ENCODE data around the gene SEPHS1. TPM values are rescaled to one million over a fixed set of nuclear protein-coding genes. Genes with fewer than 3 reads are reported as not detected.

The SEPHS1 gene
- total and polyA plus RNA-seq, 2 of the 8 experiments (the other 6 are each of a cell fraction or from before 2014, with no cell fraction given): 270 to 683 TPM

DNA sequence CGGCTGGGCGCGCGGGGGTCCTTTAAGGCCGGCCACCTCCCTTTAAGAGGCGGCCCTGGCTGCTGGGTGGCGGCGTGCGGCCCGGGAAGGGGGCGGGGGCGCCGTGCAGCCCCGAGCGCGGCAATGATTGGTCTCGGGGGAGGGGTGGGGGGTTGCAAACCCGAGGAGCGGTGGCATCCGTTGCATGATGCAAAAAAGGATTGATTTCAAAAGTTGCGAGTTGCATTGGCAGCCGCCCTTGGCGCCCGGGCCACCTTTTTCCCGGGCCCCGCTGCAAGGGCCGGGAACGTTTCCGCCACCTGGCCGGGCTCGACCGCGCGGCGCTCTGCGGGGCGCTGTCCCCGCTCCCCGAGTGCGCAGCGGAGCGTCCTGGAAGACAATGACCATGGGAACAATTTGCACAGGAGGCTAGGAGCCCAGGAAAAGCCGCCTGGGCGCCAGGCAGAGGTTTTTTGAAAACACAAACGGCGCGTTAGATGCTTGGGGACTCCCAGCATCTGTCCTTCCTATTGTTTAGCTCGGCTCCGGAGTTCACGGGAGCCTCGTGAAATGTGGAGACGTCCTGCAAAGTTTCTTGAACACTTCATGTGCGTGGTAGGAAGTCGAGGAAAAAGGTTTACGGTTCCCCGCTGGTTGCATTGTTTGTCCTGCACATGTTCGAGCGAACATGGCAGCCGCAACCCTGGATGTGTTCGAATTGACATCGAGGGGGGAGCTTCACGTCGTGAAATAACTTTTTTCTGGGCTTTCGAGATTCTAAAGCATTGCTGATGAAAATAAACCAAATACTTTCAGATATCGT lies at the start of gene SEPHS1 (continued):
- TF ChIP-seq, protein P1, sequence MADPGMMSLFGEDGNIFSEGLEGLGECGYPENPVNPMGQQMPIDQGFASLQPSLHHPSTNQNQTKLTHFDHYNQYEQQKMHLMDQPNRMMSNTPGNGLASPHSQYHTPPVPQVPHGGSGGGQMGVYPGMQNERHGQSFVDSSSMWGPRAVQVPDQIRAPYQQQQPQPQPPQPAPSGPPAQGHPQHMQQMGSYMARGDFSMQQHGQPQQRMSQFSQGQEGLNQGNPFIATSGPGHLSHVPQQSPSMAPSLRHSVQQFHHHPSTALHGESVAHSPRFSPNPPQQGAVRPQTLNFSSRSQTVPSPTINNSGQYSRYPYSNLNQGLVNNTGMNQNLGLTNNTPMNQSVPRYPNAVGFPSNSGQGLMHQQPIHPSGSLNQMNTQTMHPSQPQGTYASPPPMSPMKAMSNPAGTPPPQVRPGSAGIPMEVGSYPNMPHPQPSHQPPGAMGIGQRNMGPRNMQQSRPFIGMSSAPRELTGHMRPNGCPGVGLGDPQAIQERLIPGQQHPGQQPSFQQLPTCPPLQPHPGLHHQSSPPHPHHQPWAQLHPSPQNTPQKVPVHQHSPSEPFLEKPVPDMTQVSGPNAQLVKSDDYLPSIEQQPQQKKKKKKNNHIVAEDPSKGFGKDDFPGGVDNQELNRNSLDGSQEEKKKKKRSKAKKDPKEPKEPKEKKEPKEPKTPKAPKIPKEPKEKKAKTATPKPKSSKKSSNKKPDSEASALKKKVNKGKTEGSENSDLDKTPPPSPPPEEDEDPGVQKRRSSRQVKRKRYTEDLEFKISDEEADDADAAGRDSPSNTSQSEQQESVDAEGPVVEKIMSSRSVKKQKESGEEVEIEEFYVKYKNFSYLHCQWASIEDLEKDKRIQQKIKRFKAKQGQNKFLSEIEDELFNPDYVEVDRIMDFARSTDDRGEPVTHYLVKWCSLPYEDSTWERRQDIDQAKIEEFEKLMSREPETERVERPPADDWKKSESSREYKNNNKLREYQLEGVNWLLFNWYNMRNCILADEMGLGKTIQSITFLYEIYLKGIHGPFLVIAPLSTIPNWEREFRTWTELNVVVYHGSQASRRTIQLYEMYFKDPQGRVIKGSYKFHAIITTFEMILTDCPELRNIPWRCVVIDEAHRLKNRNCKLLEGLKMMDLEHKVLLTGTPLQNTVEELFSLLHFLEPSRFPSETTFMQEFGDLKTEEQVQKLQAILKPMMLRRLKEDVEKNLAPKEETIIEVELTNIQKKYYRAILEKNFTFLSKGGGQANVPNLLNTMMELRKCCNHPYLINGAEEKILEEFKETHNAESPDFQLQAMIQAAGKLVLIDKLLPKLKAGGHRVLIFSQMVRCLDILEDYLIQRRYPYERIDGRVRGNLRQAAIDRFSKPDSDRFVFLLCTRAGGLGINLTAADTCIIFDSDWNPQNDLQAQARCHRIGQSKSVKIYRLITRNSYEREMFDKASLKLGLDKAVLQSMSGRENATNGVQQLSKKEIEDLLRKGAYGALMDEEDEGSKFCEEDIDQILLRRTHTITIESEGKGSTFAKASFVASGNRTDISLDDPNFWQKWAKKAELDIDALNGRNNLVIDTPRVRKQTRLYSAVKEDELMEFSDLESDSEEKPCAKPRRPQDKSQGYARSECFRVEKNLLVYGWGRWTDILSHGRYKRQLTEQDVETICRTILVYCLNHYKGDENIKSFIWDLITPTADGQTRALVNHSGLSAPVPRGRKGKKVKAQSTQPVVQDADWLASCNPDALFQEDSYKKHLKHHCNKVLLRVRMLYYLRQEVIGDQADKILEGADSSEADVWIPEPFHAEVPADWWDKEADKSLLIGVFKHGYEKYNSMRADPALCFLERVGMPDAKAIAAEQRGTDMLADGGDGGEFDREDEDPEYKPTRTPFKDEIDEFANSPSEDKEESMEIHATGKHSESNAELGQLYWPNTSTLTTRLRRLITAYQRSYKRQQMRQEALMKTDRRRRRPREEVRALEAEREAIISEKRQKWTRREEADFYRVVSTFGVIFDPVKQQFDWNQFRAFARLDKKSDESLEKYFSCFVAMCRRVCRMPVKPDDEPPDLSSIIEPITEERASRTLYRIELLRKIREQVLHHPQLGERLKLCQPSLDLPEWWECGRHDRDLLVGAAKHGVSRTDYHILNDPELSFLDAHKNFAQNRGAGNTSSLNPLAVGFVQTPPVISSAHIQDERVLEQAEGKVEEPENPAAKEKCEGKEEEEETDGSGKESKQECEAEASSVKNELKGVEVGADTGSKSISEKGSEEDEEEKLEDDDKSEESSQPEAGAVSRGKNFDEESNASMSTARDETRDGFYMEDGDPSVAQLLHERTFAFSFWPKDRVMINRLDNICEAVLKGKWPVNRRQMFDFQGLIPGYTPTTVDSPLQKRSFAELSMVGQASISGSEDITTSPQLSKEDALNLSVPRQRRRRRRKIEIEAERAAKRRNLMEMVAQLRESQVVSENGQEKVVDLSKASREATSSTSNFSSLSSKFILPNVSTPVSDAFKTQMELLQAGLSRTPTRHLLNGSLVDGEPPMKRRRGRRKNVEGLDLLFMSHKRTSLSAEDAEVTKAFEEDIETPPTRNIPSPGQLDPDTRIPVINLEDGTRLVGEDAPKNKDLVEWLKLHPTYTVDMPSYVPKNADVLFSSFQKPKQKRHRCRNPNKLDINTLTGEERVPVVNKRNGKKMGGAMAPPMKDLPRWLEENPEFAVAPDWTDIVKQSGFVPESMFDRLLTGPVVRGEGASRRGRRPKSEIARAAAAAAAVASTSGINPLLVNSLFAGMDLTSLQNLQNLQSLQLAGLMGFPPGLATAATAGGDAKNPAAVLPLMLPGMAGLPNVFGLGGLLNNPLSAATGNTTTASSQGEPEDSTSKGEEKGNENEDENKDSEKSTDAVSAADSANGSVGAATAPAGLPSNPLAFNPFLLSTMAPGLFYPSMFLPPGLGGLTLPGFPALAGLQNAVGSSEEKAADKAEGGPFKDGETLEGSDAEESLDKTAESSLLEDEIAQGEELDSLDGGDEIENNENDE (IDR thresholded peaks at IDR 0.05; ENCODE audit: insufficient replicate concordance, low read length): no peak
- TF ChIP-seq, protein P2, sequence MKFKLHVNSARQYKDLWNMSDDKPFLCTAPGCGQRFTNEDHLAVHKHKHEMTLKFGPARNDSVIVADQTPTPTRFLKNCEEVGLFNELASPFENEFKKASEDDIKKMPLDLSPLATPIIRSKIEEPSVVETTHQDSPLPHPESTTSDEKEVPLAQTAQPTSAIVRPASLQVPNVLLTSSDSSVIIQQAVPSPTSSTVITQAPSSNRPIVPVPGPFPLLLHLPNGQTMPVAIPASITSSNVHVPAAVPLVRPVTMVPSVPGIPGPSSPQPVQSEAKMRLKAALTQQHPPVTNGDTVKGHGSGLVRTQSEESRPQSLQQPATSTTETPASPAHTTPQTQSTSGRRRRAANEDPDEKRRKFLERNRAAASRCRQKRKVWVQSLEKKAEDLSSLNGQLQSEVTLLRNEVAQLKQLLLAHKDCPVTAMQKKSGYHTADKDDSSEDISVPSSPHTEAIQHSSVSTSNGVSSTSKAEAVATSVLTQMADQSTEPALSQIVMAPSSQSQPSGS (IDR thresholded peaks at IDR 0.05; ENCODE audit: low read length): peak; percentile 87
- 0 out of 2 replicates have a peak, but pooled peaks have one; percentile 22 for TF ChIP-seq CEBPB (IDR thresholded peaks at IDR 0.05; ENCODE audit: low read depth, low read length)
- TF ChIP-seq KDM5A (IDR thresholded peaks at IDR 0.05; ENCODE audit: low read length): no peak
- TF ChIP-seq, protein P3, sequence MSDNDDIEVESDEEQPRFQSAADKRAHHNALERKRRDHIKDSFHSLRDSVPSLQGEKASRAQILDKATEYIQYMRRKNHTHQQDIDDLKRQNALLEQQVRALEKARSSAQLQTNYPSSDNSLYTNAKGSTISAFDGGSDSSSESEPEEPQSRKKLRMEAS (IDR thresholded peaks at IDR 0.05): peak; percentile 38; the same call in 1 of the 2 replicates
- no peak for TF ChIP-seq SP2 (IDR thresholded peaks at IDR 0.05; ENCODE audit: low read length)
- TF ChIP-seq, protein P4, sequence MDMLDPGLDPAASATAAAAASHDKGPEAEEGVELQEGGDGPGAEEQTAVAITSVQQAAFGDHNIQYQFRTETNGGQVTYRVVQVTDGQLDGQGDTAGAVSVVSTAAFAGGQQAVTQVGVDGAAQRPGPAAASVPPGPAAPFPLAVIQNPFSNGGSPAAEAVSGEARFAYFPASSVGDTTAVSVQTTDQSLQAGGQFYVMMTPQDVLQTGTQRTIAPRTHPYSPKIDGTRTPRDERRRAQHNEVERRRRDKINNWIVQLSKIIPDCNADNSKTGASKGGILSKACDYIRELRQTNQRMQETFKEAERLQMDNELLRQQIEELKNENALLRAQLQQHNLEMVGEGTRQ (IDR thresholded peaks at IDR 0.05; ENCODE audit: low read length): no peak

Measured in H1 (cell line).